HG03457 (cell line): ENCODE measurements around the gene AFAP1L1.

Source experiments
- ATAC-seq: cut with Tn5 transposase; IDR thresholded peaks from one replicate; pipeline ENCODE4 v1.9.1; 2021; ENCODE audit warnings: moderate number of reproducible peaks; ENCODE audit not compliant: unreplicated experiment

The AFAP1L1 gene

GRCh38 chr5:149344151-149344550 lies 72.5 kb downstream of the AFAP1L1 start:
- no peak for ATAC-seq

- peak; percentile 91 for ATAC-seq
These were observed 73.7 kb downstream of the AFAP1L1 start, which contains the start of gene GRPEL2 for GRCh38 chr5:149345147-149345891. Gene GRPEL2, plus strand, starts transcription at chr5:149345499. Its CDS starts 41 bp downstream, at chr5:149345540.

- no peak for ATAC-seq
These were observed 74.2 kb downstream of the AFAP1L1 start for GRCh38 chr5:149345892-149346222.

GRCh38 chr5:149348518-149348917 lies 76.9 kb downstream of the AFAP1L1 start:
- ATAC-seq: no peak

- ATAC-seq: no peak
These were observed 77.7 kb downstream of the AFAP1L1 start for GRCh38 chr5:149349382-149349781.

GRCh38 chr5:149352169-149352568 lies 80.5 kb downstream of the AFAP1L1 start:
- ATAC-seq: no peak

- no peak for ATAC-seq
These were observed 82.3 kb downstream of the AFAP1L1 start for GRCh38 chr5:149353911-149354310.

- no peak for ATAC-seq
These were observed 84.0 kb downstream of the AFAP1L1 start for GRCh38 chr5:149355688-149356087.

GRCh38 chr5:149356391-149356790 lies 84.7 kb downstream of the AFAP1L1 start:
- no peak for ATAC-seq

- ATAC-seq: peak; percentile 99
These were observed 86.0 kb downstream of the AFAP1L1 start, which contains the start of gene PCYOX1L for GRCh38 chr5:149357370-149358293. Gene PCYOX1L, plus strand, starts transcription at chr5:149358046. Its CDS starts 23 bp downstream, at chr5:149358069.

- peak; percentile 0 for ATAC-seq
These were observed 86.6 kb downstream of the AFAP1L1 start for GRCh38 chr5:149358294-149358651.

- no peak for ATAC-seq
These were observed 87.3 kb downstream of the AFAP1L1 start for GRCh38 chr5:149358868-149359495.

GRCh38 chr5:149360272-149360671 lies 88.6 kb downstream of the AFAP1L1 start:
- ATAC-seq: no peak

- no peak for ATAC-seq
These were observed 90.9 kb downstream of the AFAP1L1 start for GRCh38 chr5:149362541-149362940.

GRCh38 chr5:149363358-149363757 lies 91.7 kb downstream of the AFAP1L1 start:
- ATAC-seq: no peak

GRCh38 chr5:149363936-149364335 lies 92.3 kb downstream of the AFAP1L1 start:
- no peak for ATAC-seq

GRCh38 chr5:149364719-149365118 lies 93.1 kb downstream of the AFAP1L1 start:
- ATAC-seq: no peak

GRCh38 chr5:149365418-149365817 lies 93.8 kb downstream of the AFAP1L1 start:
- ATAC-seq: no peak

- ATAC-seq: no peak
These were observed 94.6 kb downstream of the AFAP1L1 start for GRCh38 chr5:149366169-149366729.

GRCh38 chr5:149367249-149367971 lies 95.8 kb downstream of the AFAP1L1 start:
- ATAC-seq: peak; percentile 50
